GM12878 (cell line): ENCODE measurements around the gene SUSD5. TPM values are rescaled to one million over a fixed set of nuclear protein-coding genes. Genes with fewer than 3 reads are reported as not detected.

Source experiments
- ATAC-seq: fragments of 200-7000 bp; cut with Tn5 transposase; 3 replicates; pipeline ENCODE4 v1.9.1; 2020; ENCODE audit warnings: mild to moderate bottlenecking, moderate library complexity
- BruUV-seq: library from RNA; stranded (reverse); fragments of 400-500 nt; replicated peaks from 2 replicates; lab custom pipeline; 2021; lab: Mats Ljungman, UMichigan
- CTCF ChIA-PET: fragments of 300-600 bp; sonication (Branson Sonifier 250); formaldehyde crosslinking; extraction: SDS; loops from one replicate; lab custom pipeline; 2021; ENCODE audit warnings: inconsistent platforms; lab: Yijun Ruan, JAX
- POLR2A ChIA-PET: fragments of 350-600 bp; formaldehyde crosslinking; extraction: SDS; loops from one replicate; lab custom pipeline; 2021; ENCODE audit warnings: inconsistent platforms; lab: Charles Lee
- RAD21 ChIA-PET: fragments of 300-600 bp; sonication (Branson Sonifier 250); formaldehyde crosslinking; loops from one replicate; lab custom pipeline; 2023; ENCODE audit warnings: antibody characterized with exemption; ENCODE audit not compliant: unreplicated experiment; lab: Charles Lee
- SMC1A ChIA-PET: fragments of 300-600 bp; sonication (Branson Sonifier 250); formaldehyde crosslinking; loops from one replicate; lab custom pipeline; 2023; ENCODE audit not compliant: unreplicated experiment, uncharacterized antibody; lab: Charles Lee
- DNase-seq: peaks from one replicate; pipeline ENCODE4 v3.0.0-alpha.2; 2011; ENCODE audit warnings: low read depth, low spot score
- FAIRE-seq: peaks from 3 replicates; lab custom pipeline; 2011; peaks lifted over from hg19 to GRCh38; lab: Jason Lieb, UNC
- H2AFZ ChIP-seq: 2 replicates; pipeline ENCODE4 v1.6.0; 2011; ENCODE audit warnings: low read depth, low read length, control low read depth; ENCODE audit not compliant: control insufficient read depth
- H3K27ac ChIP-seq: 2 replicates; pipeline ENCODE4 v1.5.1; 2011; ENCODE audit warnings: control low read depth; ENCODE audit not compliant: control insufficient read depth, insufficient read depth
- H3K27me3 ChIP-seq, 2 experiments: replicated peaks in 1 of 2; 2 replicates each; pipeline versions ENCODE4 v1.6.0 to v1.6.1; 2011; ENCODE audit warnings: low read length in 1 of 2; ENCODE audit not compliant: control insufficient read depth in 2 of 2, insufficient read depth in 2 of 2
- H3K36me3 ChIP-seq, 2 experiments: 2 replicates each; pipeline ENCODE4 v1.5.1; 2011; ENCODE audit warnings: low read length in 1 of 2; ENCODE audit not compliant: control insufficient read depth in 2 of 2, insufficient read depth in 2 of 2
- H3K4me1 ChIP-seq: 2 replicates; pipeline ENCODE4 v1.6.1; 2011; ENCODE audit warnings: mild to moderate bottlenecking, low read length, moderate library complexity, mixed read lengths; ENCODE audit not compliant: control insufficient read depth, insufficient read depth
- H3K4me2 ChIP-seq: 2 replicates; pipeline ENCODE4 v1.6.0; 2011; ENCODE audit warnings: control low read depth; ENCODE audit not compliant: control insufficient read depth, insufficient read depth
- H3K4me3 ChIP-seq: fragments of 200-600 bp; sonication (generic); 2 replicates; pipeline ENCODE4 v1.5.1; 2016
- H3K79me2 ChIP-seq: 2 replicates; pipeline ENCODE4 v1.6.0; 2011; ENCODE audit warnings: low read length; ENCODE audit not compliant: control insufficient read depth, insufficient read depth
- H3K9ac ChIP-seq: 2 replicates; pipeline ENCODE4 v1.8.0; 2011; ENCODE audit warnings: low read length, control low read depth, mixed read lengths; ENCODE audit not compliant: control insufficient read depth, insufficient read depth
- H3K9me3 ChIP-seq: replicated peaks from 3 replicates; pipeline ENCODE4 v1.5.1; 2011; ENCODE audit warnings: mild to moderate bottlenecking, low read length; ENCODE audit not compliant: control insufficient read depth, insufficient read depth
- H4K20me1 ChIP-seq: 2 replicates; pipeline ENCODE4 v1.6.0; 2011; ENCODE audit not compliant: control insufficient read depth, insufficient read depth
- BCL11A ChIP-seq: IDR thresholded peaks from 2 replicates; pipeline ENCODE4 v1.6.1; 2011; ENCODE audit warnings: low read depth, low read length
- EGR1 ChIP-seq, 2 experiments: IDR thresholded peaks; 1 replicate in 1 of 2; 2 replicates in 1 of 2; pipeline ENCODE4 v1.6.1; 2011 to 2012; ENCODE audit warnings: low read depth in 2 of 2, low read length in 2 of 2, borderline replicate concordance in 1 of 2, mild to moderate bottlenecking in 1 of 2, moderate library complexity in 1 of 2
- POLR2A ChIP-seq: IDR thresholded peaks from 2 replicates; pipeline ENCODE4 v1.6.1; 2011; ENCODE audit warnings: low read depth, mild to moderate bottlenecking, low read length
- SREBF2 ChIP-seq: IDR thresholded peaks from 2 replicates; pipeline ENCODE4 v1.6.1; 2012; ENCODE audit warnings: mild to moderate bottlenecking, low read length
- TCF3 ChIP-seq: IDR thresholded peaks from 2 replicates; pipeline ENCODE4 v1.6.1; 2012; ENCODE audit warnings: low read depth, mild to moderate bottlenecking, low read length, borderline replicate concordance; ENCODE audit not compliant: insufficient read depth
- TCF7 ChIP-seq: IDR thresholded peaks from 2 replicates; pipeline ENCODE4 v1.6.1; 2014; ENCODE audit warnings: antibody characterized with exemption, borderline replicate concordance
- ZNF207 ChIP-seq: fragments of 450-650 bp; IDR thresholded peaks from 2 replicates; pipeline ENCODE4 v1.6.1; 2014; ENCODE audit warnings: antibody characterized with exemption, mild to moderate bottlenecking, borderline replicate concordance
- ZNF217 ChIP-seq: fragments of 450-650 bp; IDR thresholded peaks from 2 replicates; pipeline ENCODE4 v1.6.1; 2017; ENCODE audit warnings: antibody characterized with exemption, mild to moderate bottlenecking
- ZNF24 ChIP-seq: fragments of 450-650 bp; IDR thresholded peaks from 2 replicates; pipeline ENCODE4 v1.6.1; 2017; ENCODE audit warnings: antibody characterized with exemption, mild to moderate bottlenecking
- WGBS: methylation state at CpG from one replicate; pipeline ENCODE4 v1.1.6; 2016; ENCODE audit warnings: low lambda C conversion rate; ENCODE audit not compliant: insufficient replicate concordance, insufficient coverage; ENCODE audit errors: missing lambda C conversion rate; 5-methylcytosine and 5-hydroxymethylcytosine counted together
- in situ Hi-C: fragments of 300-500 bp; cut with MboI; formaldehyde crosslinking; loops from 9 replicates; pipeline ENCODE4 v1.14.3; 2018; ENCODE audit warnings: mixed read lengths
- intact Hi-C: fragments of 100-400 bp; cut with micrococcal nuclease; formaldehyde crosslinking; loops from one replicate; pipeline ENCODE4 v1.14.2; 2022; ENCODE audit not compliant: unreplicated experiment
- polyA plus RNA-seq, 11 experiments: library from polyadenylated mRNA; depleted of rRNA in 4 of 11; unstranded in 6 of 11; stranded (reverse) in 5 of 11; fragments of >200 nt; fragmentation: Nextera tagmentation in 4 of 11; fragmentation: Illumina TruSeq in 1 of 11; extraction: Ambion mirVana in 4 of 11; extraction: Trizol in 1 of 11; gene quantifications; 1 replicate in 1 of 11; 2 replicates in 10 of 11; pipeline versions ENCODE4 v1.2.1 to v1.2.3, GENCODE V29; 2011 to 2016; ENCODE audit warnings: inconsistent platforms in 2 of 11, missing spikeins in 2 of 11, low read depth in 1 of 11
- total RNA-seq, 4 experiments: library from RNA; depleted of rRNA in 3 of 4; stranded (reverse); fragments of >200 nt in 3 of 4; fragmentation: Illumina TruSeq in 1 of 4; extraction: Trizol in 1 of 4; gene quantifications; 2 replicates each; pipeline versions ENCODE4 v1.2.1 to v1.2.3, GENCODE V29; 2013 to 2021
- TF ChIP-seq, protein P1 (sequence below): fragments of 450-650 bp; IDR thresholded peaks from 2 replicates; pipeline ENCODE4 v1.6.1; 2017; ENCODE audit warnings: mild to moderate bottlenecking, moderate library complexity

Gene SUSD5
- total and polyA plus RNA-seq, 10 of the 15 experiments (the other 5 are each of a cell fraction or from before 2014, with no cell fraction given) = 0.01 to 0.05 (median 0.03) TPM; not detected in 4

DNA sequence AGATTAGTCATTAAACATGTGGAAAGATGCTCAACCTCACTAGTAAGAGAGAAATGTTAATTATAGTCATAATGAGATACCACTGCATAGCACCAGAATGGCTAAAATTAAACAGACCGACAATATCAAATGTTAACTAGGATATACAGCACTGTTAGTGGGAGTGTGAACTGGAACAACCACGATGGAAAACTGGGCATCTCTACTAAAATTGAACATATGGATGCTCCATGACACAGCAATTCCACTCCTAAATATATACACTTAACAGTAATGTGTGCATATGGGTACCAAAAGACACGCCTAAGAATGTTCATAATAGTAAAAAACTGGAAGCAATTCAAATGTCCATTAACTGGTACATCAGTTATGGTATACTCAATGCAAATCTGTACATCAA lies 63.3 kb downstream of the SUSD5 start:
- WGBS = 18% methylated on average over 3 of the region's 3 CpGs
- RAD21 ChIA-PET = no interaction called here
- Histone ChIP-seq H3K4me2 (no peak overlapping the region), H2AFZ (no peak overlapping the region), H3K4me3 (no peak overlapping the region), H4K20me1 (no peaks in the 10 kb centered on the region), H3K36me3 (no peaks in the 10 kb centered on the region), H3K9ac (no peak overlapping the region), H3K4me1 (no peaks in the 10 kb centered on the region), H3K9me3 (no peaks in the 10 kb centered on the region), H3K27me3 (no peaks in the 10 kb centered on the region), H3K27ac (no peak overlapping the region), H3K79me2 (no peaks in the 10 kb centered on the region)
- intact Hi-C loops = no loop called here
- FAIRE-seq = no peak
- no peak for DNase-seq
- SMC1A ChIA-PET = no interaction called here
- CTCF ChIA-PET = no interaction called here
- TF ChIP-seq POLR2A (no peak), TCF7 (no peak), EGR1 (IDR thresholded peaks at IDR 0.05; ENCODE audit: borderline replicate concordance in 1 of 2, low read depth in 2 of 2, low read length in 2 of 2) (no peak), BCL11A (no peak), ZNF207 (no peak), ZNF24 (no peak), TCF3 (no peak), ZNF217 (no peak), SREBF2 (no peak)
- TF ChIP-seq, protein P1, sequence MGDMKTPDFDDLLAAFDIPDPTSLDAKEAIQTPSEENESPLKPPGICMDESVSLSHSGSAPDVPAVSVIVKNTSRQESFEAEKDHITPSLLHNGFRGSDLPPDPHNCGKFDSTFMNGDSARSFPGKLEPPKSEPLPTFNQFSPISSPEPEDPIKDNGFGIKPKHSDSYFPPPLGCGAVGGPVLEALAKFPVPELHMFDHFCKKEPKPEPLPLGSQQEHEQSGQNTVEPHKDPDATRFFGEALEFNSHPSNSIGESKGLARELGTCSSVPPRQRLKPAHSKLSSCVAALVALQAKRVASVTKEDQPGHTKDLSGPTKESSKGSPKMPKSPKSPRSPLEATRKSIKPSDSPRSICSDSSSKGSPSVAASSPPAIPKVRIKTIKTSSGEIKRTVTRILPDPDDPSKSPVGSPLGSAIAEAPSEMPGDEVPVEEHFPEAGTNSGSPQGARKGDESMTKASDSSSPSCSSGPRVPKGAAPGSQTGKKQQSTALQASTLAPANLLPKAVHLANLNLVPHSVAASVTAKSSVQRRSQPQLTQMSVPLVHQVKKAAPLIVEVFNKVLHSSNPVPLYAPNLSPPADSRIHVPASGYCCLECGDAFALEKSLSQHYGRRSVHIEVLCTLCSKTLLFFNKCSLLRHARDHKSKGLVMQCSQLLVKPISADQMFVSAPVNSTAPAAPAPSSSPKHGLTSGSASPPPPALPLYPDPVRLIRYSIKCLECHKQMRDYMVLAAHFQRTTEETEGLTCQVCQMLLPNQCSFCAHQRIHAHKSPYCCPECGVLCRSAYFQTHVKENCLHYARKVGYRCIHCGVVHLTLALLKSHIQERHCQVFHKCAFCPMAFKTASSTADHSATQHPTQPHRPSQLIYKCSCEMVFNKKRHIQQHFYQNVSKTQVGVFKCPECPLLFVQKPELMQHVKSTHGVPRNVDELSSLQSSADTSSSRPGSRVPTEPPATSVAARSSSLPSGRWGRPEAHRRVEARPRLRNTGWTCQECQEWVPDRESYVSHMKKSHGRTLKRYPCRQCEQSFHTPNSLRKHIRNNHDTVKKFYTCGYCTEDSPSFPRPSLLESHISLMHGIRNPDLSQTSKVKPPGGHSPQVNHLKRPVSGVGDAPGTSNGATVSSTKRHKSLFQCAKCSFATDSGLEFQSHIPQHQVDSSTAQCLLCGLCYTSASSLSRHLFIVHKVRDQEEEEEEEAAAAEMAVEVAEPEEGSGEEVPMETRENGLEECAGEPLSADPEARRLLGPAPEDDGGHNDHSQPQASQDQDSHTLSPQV = no peak
- POLR2A ChIA-PET = no interaction called here
- no peak for ATAC-seq
- BruUV-seq = no TSS peak
- in situ Hi-C loops = no loop called here
